H1 (cell line): ENCODE data around the gene FCAMR. TPM values are rescaled to one million over a fixed set of nuclear protein-coding genes. Genes with fewer than 3 reads are reported as not detected.

ENCODE experiments used
- BRCA1 ChIP-seq: IDR thresholded peaks from 2 replicates; pipeline ENCODE4 v1.6.1; 2012; ENCODE audit warnings: low read depth, low read length, improper control_type of control experiment
- CEBPB ChIP-seq: IDR thresholded peaks from 2 replicates; pipeline ENCODE4 v1.6.1; 2012; ENCODE audit warnings: low read depth, low read length
- EGR1 ChIP-seq: IDR thresholded peaks from 2 replicates; pipeline ENCODE4 v1.6.1; 2011; ENCODE audit warnings: low read depth, low read length, borderline replicate concordance
- FOSL1 ChIP-seq: IDR thresholded peaks from 2 replicates; pipeline ENCODE4 v1.6.1; 2011; ENCODE audit warnings: mild to moderate bottlenecking, low read depth, low read length, moderate library complexity; ENCODE audit not compliant: insufficient read depth
- JUN ChIP-seq: IDR thresholded peaks from 2 replicates; pipeline ENCODE4 v1.6.1; 2011; ENCODE audit warnings: low read depth, mild to moderate bottlenecking, improper control_type of control experiment, low read length
- MAX ChIP-seq: IDR thresholded peaks from 2 replicates; pipeline ENCODE4 v1.6.1; 2012; ENCODE audit warnings: inconsistent platforms
- polyA plus RNA-seq, 7 experiments: library from polyadenylated mRNA; depleted of rRNA in 3 of 7; stranded (reverse) in 5 of 7; unstranded in 2 of 7; fragments of >200 nt in 5 of 7; fragments of 200-250 nt in 2 of 7; gene quantifications; 1 replicate in 5 of 7; 2 replicates in 1 of 7; 4 replicates in 1 of 7; pipeline versions ENCODE4 v1.2.1 to v1.2.3, GENCODE V29; 2011 to 2013; ENCODE audit warnings: missing spikeins in 2 of 7, mixed read lengths in 2 of 7
- total RNA-seq: library from RNA; stranded (reverse); fragmentation: NEBNext Ultra II Directional; extraction: Animal tissue kit (Norgen Biotek cat#: 25700); gene quantifications from 2 replicates; pipeline ENCODE4 v1.2.1, GENCODE V29; 2021

FCAMR gene
- total and polyA plus RNA-seq, 2 of the 8 experiments (the other 6 are each of a cell fraction or from before 2014, with no cell fraction given): not detected

- TF ChIP-seq FOSL1: no peak
- no peak for TF ChIP-seq EGR1
- no peak for TF ChIP-seq BRCA1
- no peak for TF ChIP-seq CEBPB
- no peak for TF ChIP-seq JUN
- no peak for TF ChIP-seq MAX
Observed at GRCh38 chr1:206916000-206916709, 54.1 kb downstream of the FCAMR start (continued).
